ENCODE data around the gene MANF.
A peak's percentile ranks its signal among the peaks of the same experiment; 100 is the strongest.

GRCh38 chr3:51388286-51389029 is 3.4 kb downstream of the MANF start:
- TF ChIP-seq CTCF (IDR thresholded peaks at IDR 0.05), result peak in 2 of 7 experiments; percentile 15 to 26
- TF ChIP-seq POLR2A (IDR thresholded peaks at IDR 0.05), result no peak

Data from body of pancreas (tissue), 4 donors.